Measurements from ENCODE around the gene TMEM52. TPM values are rescaled to one million over a fixed set of nuclear protein-coding genes. Genes with fewer than 3 reads are reported as not detected.

The TMEM52 gene
- total RNA-seq = not detected in 2 replicates

GRCh38 chr1:1918901-1919303 lies at the start of gene TMEM52:
TSS of gene TMEM52 (minus strand) at chr1:1919279. CDS start at chr1:1919265, 14 bp downstream.

DNA sequence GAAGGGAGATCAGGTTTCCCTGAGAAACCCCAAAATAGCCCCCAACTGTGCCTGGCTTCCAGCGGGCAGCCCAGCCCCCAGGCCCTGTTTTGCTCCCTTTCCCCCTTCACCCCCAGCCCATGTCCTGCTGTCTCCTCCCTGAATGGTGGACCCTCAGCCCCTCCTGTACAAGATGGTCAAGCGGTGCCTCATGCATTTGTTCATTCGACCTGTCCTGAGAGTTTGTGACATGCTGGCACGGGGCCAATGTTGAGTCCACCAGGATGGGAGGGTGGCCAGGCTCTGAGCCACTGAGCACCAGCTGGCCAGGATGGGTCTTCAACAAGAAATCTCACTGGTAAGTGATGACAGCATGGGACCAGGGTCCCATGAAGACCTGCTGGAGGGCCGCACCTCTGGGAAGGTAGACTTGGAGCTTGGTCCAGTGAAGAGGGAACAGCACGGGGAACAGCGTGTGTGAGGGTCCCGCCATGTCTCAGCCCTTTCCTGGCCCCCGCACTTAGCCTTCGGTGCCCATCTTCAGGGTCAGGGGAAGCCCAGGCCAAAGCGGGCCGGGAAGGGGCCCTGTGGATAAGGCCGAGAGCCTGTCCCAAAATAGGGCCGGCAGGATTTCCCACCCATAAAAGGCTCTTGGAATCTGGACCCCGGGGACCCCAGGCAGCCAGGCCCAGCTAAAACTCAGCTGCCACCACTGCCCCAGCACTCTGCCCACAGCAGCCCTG lies 3.9 kb downstream of the TMEM52 start, which contains the start of gene CALML6:
CALML6 (plus strand) TSS at position 290 of the 722 bp plus-strand sequence; CDS start at position 311, 21 bp downstream.

DNA sequence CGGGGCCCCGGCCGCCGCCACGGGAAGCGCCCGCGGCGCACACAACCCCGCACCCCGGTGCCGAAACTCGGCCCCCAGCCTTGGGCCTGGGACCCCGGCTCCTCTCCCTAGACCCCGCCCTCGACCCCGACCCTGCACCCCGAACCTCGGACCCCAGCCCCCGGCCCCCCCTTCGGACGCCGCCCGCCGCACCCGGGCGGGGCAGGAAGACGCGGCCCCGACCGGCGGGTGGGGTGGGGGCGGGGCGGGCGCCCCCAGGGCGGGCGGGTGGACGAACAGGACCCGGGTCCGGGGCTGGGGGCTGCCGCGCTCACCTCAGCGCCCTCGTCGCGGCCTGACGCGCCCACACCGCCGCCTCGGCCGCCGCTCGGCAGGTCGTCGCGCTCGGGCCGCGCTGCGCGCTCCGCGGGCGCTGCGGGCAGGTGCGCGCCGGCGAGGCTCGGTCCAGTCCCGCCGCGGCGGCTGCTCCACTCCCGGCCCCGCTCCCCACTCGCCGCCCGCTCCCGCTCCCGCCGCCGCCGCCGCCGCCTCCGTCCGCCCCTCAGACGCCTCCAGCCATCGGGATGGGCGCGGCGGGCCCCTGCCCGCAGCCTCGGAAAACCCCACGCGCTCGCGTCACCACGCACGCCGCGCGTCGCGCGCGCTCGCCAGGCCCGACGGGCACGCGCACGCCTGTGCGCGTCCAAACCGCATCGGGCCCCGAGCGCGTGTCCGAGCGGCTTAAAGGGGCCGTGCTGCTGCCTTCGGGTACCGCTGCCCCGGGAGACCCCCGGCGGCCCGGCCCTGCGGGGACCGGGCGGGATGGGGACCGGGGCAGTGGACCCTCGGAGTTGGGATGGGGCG lies 28.4 kb downstream of the TMEM52 start, which contains the start of gene GNB1:
GNB1 (minus strand) TSS at position 582 of the 843 bp plus-strand sequence. CDS start 65,634 bp downstream, outside the sequence.

Other genes with a start within 250 kb of the TMEM52 start
- 16.6 and 17.9 TPM in 2 replicates for gene SLC35E2B, start 226.5 kb downstream of the TMEM52 start, total RNA-seq
- 12.7 and 14.1 TPM in 2 replicates for gene CDK11A, start 194.9 kb downstream of the TMEM52 start, total RNA-seq
- 36.1 and 54.7 TPM in 2 replicates for gene NADK, start 140.8 kb downstream of the TMEM52 start, total RNA-seq
- gene GNB1, start 28.2 kb downstream of the TMEM52 start, total RNA-seq = 68.2 and 72.8 TPM in 2 replicates
- gene CALML6, start 4.0 kb downstream of the TMEM52 start, total RNA-seq = not detected in 2 replicates
- gene CFAP74, start 84.5 kb upstream of the TMEM52 start, total RNA-seq = not detected in 2 replicates
- not detected in 2 replicates for gene GABRD, start 100.1 kb upstream of the TMEM52 start, total RNA-seq
- under 0.01 and 0.76 TPM in 2 replicates for gene PRKCZ, start 131.1 kb upstream of the TMEM52 start, total RNA-seq

All from epithelial cell of umbilical artery (primary cell).